Panc1 (cell line): Measurements from ENCODE around the gene AMOTL1. TPM values are rescaled to one million over a fixed set of nuclear protein-coding genes. Genes with fewer than 3 reads are reported as not detected.
"Not testable (repeated sequence)": the region's sequence is repeated elsewhere in the genome, so short reads cannot be mapped to it uniquely, and the experiment has no call there.

Source experiments
- ATAC-seq: fragments of 200-7000 bp; cut with Tn5 transposase; 2 replicates; pipeline ENCODE4 v1.9.1; 2020; ENCODE audit warnings: mild to moderate bottlenecking, moderate library complexity
- BruUV-seq: library from RNA; stranded (reverse); fragments of 400-500 nt; replicated peaks from 2 replicates; lab custom pipeline; 2021; lab: Mats Ljungman, UMichigan
- CTCF ChIA-PET: fragments of 300-600 bp; sonication (Branson Sonifier 250); formaldehyde crosslinking; loops from one replicate; lab custom pipeline; 2022; ENCODE audit warnings: antibody characterized with exemption; lab: Charles Lee
- POLR2A ChIA-PET: fragments of 300-600 bp; sonication (Branson Sonifier 250); formaldehyde crosslinking; loops from one replicate; lab custom pipeline; 2022; ENCODE audit warnings: antibody characterized with exemption; lab: Charles Lee
- DNase-seq: peaks from one replicate; pipeline ENCODE4 v3.0.0-alpha.2; 2010; ENCODE audit warnings: low read depth, low spot score
- H3K27ac ChIP-seq: 2 replicates; pipeline ENCODE4 v1.5.1; 2011; ENCODE audit warnings: mild to moderate bottlenecking, low read length, inconsistent platforms
- H3K27me3 ChIP-seq: fragments of 200-500 bp; sonication (Bioruptor generic); 2 replicates; pipeline ENCODE4 v1.6.0; 2014; ENCODE audit warnings: low read length, inconsistent platforms; ENCODE audit not compliant: control insufficient read depth, insufficient read depth
- H3K36me3 ChIP-seq: fragments of 200-500 bp; sonication (Bioruptor generic); 2 replicates; pipeline ENCODE4 v1.5.1; 2014; ENCODE audit warnings: inconsistent platforms, mild to moderate bottlenecking, low read length, moderate library complexity; ENCODE audit not compliant: control insufficient read depth, insufficient read depth
- H3K4me1 ChIP-seq: 2 replicates; pipeline ENCODE4 v1.5.1; 2011; ENCODE audit warnings: inconsistent platforms, mild to moderate bottlenecking, low read length, moderate library complexity; ENCODE audit not compliant: control insufficient read depth, insufficient read depth
- H3K4me3 ChIP-seq, 2 experiments: 2 replicates each; pipeline ENCODE4 v1.5.1; 2011 to 2012; ENCODE audit warnings: low read depth in 2 of 2, low read length in 2 of 2, mild to moderate bottlenecking in 2 of 2, inconsistent platforms in 1 of 2, moderate library complexity in 1 of 2
- H3K9me3 ChIP-seq: fragments of 200-500 bp; sonication (Bioruptor generic); 2 replicates; pipeline ENCODE4 v1.5.1; 2014; ENCODE audit warnings: low read depth, mild to moderate bottlenecking, inconsistent platforms, low read length, moderate library complexity; ENCODE audit not compliant: control insufficient read depth, insufficient read depth
- CTCF ChIP-seq: fragments of 450-650 bp; IDR thresholded peaks from 2 replicates; pipeline ENCODE4 v1.5.1; 2017; ENCODE audit warnings: mild to moderate bottlenecking
- POLR2AphosphoS5 ChIP-seq: IDR thresholded peaks from 2 replicates; pipeline ENCODE4 v1.6.1; 2012; ENCODE audit warnings: mild to moderate bottlenecking, low read depth, low read length, moderate library complexity
- SIN3A ChIP-seq: IDR thresholded peaks from 2 replicates; pipeline ENCODE4 v1.6.1; 2012; ENCODE audit warnings: low read depth, mild to moderate bottlenecking, low read length, moderate library complexity, borderline replicate concordance; ENCODE audit not compliant: insufficient read depth
- TCF7L2 ChIP-seq: IDR thresholded peaks from 2 replicates; pipeline ENCODE4 v1.6.1; 2011; ENCODE audit warnings: mild to moderate bottlenecking, low read depth, low read length, inconsistent platforms
- in situ Hi-C: cut with HindIII; loops from 2 replicates; pipeline ENCODE4 v1.10.0; 2016; ENCODE audit warnings: low sequenced_read_pairs, low pct_unique_long_range_greater_than_20kb
- intact Hi-C: fragments of 100-400 bp; cut with micrococcal nuclease; formaldehyde crosslinking; loops from one replicate; pipeline ENCODE4 v1.10.0; 2022; ENCODE audit not compliant: unreplicated experiment
- total RNA-seq: library from RNA; stranded (reverse); gene quantifications from one replicate; pipeline ENCODE4 v1.2.1, GENCODE V29; 2021; ENCODE audit not compliant: unreplicated experiment
- TF ChIP-seq, protein P1 (sequence below), 2 experiments: IDR thresholded peaks; 2 replicates each; pipeline ENCODE4 v1.6.1; 2011 to 2012; ENCODE audit warnings: low read depth in 2 of 2, control low read depth in 1 of 2, low read length in 1 of 2, mild to moderate bottlenecking in 1 of 2, moderate library complexity in 1 of 2; ENCODE audit not compliant: insufficient read depth in 1 of 2

The AMOTL1 gene
- total RNA-seq, 1 experiment from 2014 or later = 16.0 TPM

- H3K4me1 ChIP-seq = no peaks in the 10 kb centered on the region
- ChIA-PET POLR2A (no interaction called here), CTCF (no interaction called here)
- H3K9me3 ChIP-seq = no peaks in the 10 kb centered on the region
- no peak overlapping the region for H3K27ac ChIP-seq
- in situ Hi-C loops = no loop called here
- no peaks in the 10 kb centered on the region for H3K27me3 ChIP-seq
- no peaks in the 10 kb centered on the region for H3K36me3 ChIP-seq
- no TSS peak for BruUV-seq
- intact Hi-C loops = no loop called here
- no peak overlapping the region for H3K4me3 ChIP-seq
- TF ChIP-seq POLR2AphosphoS5 (no peak), SIN3A (no peak), TCF7L2 (no peak), CTCF (no peak)
- TF ChIP-seq, protein P1, sequence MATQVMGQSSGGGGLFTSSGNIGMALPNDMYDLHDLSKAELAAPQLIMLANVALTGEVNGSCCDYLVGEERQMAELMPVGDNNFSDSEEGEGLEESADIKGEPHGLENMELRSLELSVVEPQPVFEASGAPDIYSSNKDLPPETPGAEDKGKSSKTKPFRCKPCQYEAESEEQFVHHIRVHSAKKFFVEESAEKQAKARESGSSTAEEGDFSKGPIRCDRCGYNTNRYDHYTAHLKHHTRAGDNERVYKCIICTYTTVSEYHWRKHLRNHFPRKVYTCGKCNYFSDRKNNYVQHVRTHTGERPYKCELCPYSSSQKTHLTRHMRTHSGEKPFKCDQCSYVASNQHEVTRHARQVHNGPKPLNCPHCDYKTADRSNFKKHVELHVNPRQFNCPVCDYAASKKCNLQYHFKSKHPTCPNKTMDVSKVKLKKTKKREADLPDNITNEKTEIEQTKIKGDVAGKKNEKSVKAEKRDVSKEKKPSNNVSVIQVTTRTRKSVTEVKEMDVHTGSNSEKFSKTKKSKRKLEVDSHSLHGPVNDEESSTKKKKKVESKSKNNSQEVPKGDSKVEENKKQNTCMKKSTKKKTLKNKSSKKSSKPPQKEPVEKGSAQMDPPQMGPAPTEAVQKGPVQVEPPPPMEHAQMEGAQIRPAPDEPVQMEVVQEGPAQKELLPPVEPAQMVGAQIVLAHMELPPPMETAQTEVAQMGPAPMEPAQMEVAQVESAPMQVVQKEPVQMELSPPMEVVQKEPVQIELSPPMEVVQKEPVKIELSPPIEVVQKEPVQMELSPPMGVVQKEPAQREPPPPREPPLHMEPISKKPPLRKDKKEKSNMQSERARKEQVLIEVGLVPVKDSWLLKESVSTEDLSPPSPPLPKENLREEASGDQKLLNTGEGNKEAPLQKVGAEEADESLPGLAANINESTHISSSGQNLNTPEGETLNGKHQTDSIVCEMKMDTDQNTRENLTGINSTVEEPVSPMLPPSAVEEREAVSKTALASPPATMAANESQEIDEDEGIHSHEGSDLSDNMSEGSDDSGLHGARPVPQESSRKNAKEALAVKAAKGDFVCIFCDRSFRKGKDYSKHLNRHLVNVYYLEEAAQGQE (IDR thresholded peaks at IDR 0.05; ENCODE audit: insufficient read depth in 1 of 2, low read depth in 2 of 2, low read length in 1 of 2) = no peak
- no peak for ATAC-seq
- DNase-seq = no peak
Measured at GRCh38 chr11:94806419-94806818, 38.3 kb downstream of the AMOTL1 start.

GRCh38 chr11:94809251-94809650 lies 41.1 kb downstream of the AMOTL1 start:
- Histone ChIP-seq H3K27ac (no peak overlapping the region), H3K9me3 (no peaks in the 10 kb centered on the region), H3K4me3 (no peak overlapping the region), H3K4me1 (no peaks in the 10 kb centered on the region), H3K36me3 (no peaks in the 10 kb centered on the region), H3K27me3 (no peaks in the 10 kb centered on the region)
- in situ Hi-C loops = no loop called here
- POLR2A ChIA-PET = interaction anchor here (0.6 kb wide), 1 partner anchor 212 kb away, joined by 4 read pairs; no protein-coding TSS in a partner anchor
- DNase-seq (no peak), ATAC-seq (no peak)
- CTCF ChIA-PET = interaction anchor here (0.6 kb wide), 1 partner anchor 186 kb away, joined by 7 read pairs; no protein-coding TSS in a partner anchor
- TF ChIP-seq SIN3A = no peak
- TF ChIP-seq POLR2AphosphoS5 = no peak
- TF ChIP-seq, protein P1 (IDR thresholded peaks at IDR 0.05; ENCODE audit: insufficient read depth in 1 of 2, low read depth in 2 of 2, low read length in 1 of 2) = no peak
- no peak for TF ChIP-seq CTCF
- no peak for TF ChIP-seq TCF7L2
- intact Hi-C loops = no loop called here
- BruUV-seq = no TSS peak

DNA sequence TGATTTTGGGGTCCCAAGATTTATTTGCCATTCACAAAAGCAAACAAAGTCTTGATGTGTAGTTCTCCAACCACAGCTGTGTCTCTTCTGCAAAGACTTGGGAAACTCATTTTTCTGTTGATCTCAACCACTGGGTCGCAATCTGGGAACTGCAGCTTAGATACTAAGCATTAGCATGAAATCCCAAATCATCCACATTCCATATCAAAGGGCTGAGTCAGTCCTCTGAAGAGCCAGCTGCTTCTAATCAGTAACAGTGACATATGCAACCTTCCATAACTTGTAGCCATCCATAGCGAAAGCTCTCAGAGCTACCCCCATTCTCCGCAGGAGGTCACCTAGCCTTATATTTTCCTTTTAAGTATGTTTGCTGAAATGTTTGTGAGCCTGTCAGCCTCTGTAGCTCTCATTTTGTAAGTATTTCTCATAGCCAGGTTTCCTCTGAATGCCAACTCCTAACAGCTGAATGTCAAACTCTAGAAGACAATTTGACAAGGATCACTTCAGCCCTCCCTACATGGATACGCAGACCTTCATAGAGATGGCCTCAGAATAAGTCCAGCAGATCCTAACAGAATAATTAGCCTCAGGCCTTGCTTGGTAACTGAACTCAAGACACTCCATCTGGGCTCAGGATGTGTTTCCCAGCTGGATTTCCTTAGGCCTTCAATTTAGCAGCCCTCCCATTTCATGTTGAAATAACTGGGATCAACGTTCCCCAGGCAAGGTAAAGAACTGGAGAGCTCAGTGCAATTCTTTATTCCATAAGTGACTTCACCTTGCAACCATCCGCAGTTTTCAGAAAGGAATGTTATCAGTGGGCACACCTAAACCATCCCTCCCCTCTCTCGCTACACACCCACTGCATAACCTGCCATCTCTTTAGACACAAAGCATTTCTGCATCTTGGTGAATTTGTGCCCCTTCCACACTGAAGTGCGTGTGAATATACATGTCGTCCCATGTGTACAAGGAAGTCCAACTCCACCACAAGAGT lies 44.9 kb downstream of the AMOTL1 start:
- POLR2A ChIA-PET, CTCF ChIA-PET, intact Hi-C loops, DNase-seq, H3K27ac ChIP-seq, in situ Hi-C loops, H3K27me3 ChIP-seq, H3K4me3 ChIP-seq, H3K36me3 ChIP-seq, ATAC-seq, H3K4me1 ChIP-seq, BruUV-seq: not testable (repeated sequence)
- peaks cover 22% of the 10 kb centered on the region for H3K9me3 ChIP-seq
